Measurements from ENCODE around the gene KRTAP9-6. TPM values are rescaled to one million over a fixed set of nuclear protein-coding genes. Genes with fewer than 3 reads are reported as not detected.

Gene KRTAP9-6
- polyA plus RNA-seq, 1 of the 3 experiments (the other 2 are of a cell fraction), result not detected

- TF ChIP-seq CHD2 (IDR thresholded peaks at IDR 0.05; ENCODE audit: low read length, partially characterized antibody) (no peak), REST (IDR thresholded peaks at IDR 0.05; ENCODE audit: low read depth, low read length) (no peak), RAD21 (IDR thresholded peaks at IDR 0.05; ENCODE audit: low read length) (no peak), ELF1 (IDR thresholded peaks at IDR 0.05) (no peak), RFX5 (IDR thresholded peaks at IDR 0.05; ENCODE audit: low read length) (no peak), EZH2phosphoT487 (IDR thresholded peaks at IDR 0.05; ENCODE audit: borderline replicate concordance, low read depth) (no peak), POLR2AphosphoS5 (IDR thresholded peaks at IDR 0.05; ENCODE audit: low read depth, low read length) (no peak), NRF1 (IDR thresholded peaks at IDR 0.05; ENCODE audit: low read depth, low read length) (no peak), TEAD4 (IDR thresholded peaks at IDR 0.05; ENCODE audit: borderline replicate concordance, insufficient read depth) (no peak), CTCF (IDR thresholded peaks at IDR 0.05) (no peak), NFIC (IDR thresholded peaks at IDR 0.05; ENCODE audit: borderline replicate concordance) (no peak)
- TF ChIP-seq, protein P1, sequence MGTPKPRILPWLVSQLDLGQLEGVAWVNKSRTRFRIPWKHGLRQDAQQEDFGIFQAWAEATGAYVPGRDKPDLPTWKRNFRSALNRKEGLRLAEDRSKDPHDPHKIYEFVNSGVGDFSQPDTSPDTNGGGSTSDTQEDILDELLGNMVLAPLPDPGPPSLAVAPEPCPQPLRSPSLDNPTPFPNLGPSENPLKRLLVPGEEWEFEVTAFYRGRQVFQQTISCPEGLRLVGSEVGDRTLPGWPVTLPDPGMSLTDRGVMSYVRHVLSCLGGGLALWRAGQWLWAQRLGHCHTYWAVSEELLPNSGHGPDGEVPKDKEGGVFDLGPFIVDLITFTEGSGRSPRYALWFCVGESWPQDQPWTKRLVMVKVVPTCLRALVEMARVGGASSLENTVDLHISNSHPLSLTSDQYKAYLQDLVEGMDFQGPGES (IDR thresholded peaks at IDR 0.05; ENCODE audit: low read depth, low read length), result no peak
- TF ChIP-seq, protein P2, sequence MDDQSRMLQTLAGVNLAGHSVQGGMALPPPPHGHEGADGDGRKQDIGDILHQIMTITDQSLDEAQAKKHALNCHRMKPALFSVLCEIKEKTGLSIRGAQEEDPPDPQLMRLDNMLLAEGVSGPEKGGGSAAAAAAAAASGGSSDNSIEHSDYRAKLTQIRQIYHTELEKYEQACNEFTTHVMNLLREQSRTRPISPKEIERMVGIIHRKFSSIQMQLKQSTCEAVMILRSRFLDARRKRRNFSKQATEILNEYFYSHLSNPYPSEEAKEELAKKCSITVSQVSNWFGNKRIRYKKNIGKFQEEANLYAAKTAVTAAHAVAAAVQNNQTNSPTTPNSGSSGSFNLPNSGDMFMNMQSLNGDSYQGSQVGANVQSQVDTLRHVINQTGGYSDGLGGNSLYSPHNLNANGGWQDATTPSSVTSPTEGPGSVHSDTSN (IDR thresholded peaks at IDR 0.05), result no peak
- no peaks in the 10 kb centered on the region for H3K9me3 ChIP-seq
- H3K27me3 ChIP-seq (ENCODE audit: insufficient read depth), result peaks cover 55% of the 10 kb centered on the region; the same call in 1 of the 2 replicates
- no peaks in the 10 kb centered on the region for H3F3A ChIP-seq (replicated peaks; ENCODE audit: insufficient read depth)
- 16% methylated on average over 1 of the region's 1 CpG for WGBS (ENCODE audit: low lambda C conversion rate)
- no peak overlapping the region for H2AFZ ChIP-seq (ENCODE audit: low read depth)
- ChIA-PET POLR2A (no interaction called here), CTCF (interaction anchor here (1.5 kb wide), 1 partner anchor 19 kb away, joined by 4 read pairs; no protein-coding TSS in a partner anchor)
- no peaks in the 10 kb centered on the region for H3K9me2 ChIP-seq
- DNase-seq, result no peak
- no peak overlapping the region for H3K4me3 ChIP-seq (ENCODE audit: low read depth in 2 of 2, low read length in 1 of 2)
- H3K79me2 ChIP-seq (ENCODE audit: insufficient read depth), result no peaks in the 10 kb centered on the region
- no peak overlapping the region for H3K27ac ChIP-seq (ENCODE audit: low read depth in 2 of 2, low read length in 1 of 2)
- no peak overlapping the region for H3K9ac ChIP-seq
- H3K4me2 ChIP-seq, result no peak overlapping the region
- H4K20me1 ChIP-seq (ENCODE audit: insufficient read depth), result no peaks in the 10 kb centered on the region
- H3K4me1 ChIP-seq (ENCODE audit: control insufficient read depth in 1 of 2, insufficient read depth in 2 of 2, low read depth in 1 of 2, low read length in 1 of 2), result no peaks in the 10 kb centered on the region
- no peaks in the 10 kb centered on the region for H3K36me3 ChIP-seq (replicated peaks in 1 of 2; ENCODE audit: control insufficient read depth in 1 of 2, insufficient read depth in 2 of 2, low read length in 1 of 2)
Measured at GRCh38 chr17:41294016-41294415, 28.8 kb downstream of the KRTAP9-6 start.

Measured in SK-N-SH (cell line).